H7 (cell line): ENCODE measurements around the gene APOBR. TPM values are rescaled to one million over a fixed set of nuclear protein-coding genes. Genes with fewer than 3 reads are reported as not detected.

ENCODE experiments used
- DNase-seq: peaks from one replicate; pipeline ENCODE4 v3.0.0; 2012
- H3K27me3 ChIP-seq: 2 replicates; pipeline ENCODE4 v1.6.0; 2011; ENCODE audit warnings: mild to moderate bottlenecking, low read length; ENCODE audit not compliant: control insufficient read depth, insufficient read depth
- H3K36me3 ChIP-seq: replicated peaks from 2 replicates; pipeline ENCODE4 v1.5.1; 2011; ENCODE audit warnings: low read length; ENCODE audit not compliant: control insufficient read depth, insufficient read depth
- H3K4me3 ChIP-seq: 2 replicates; pipeline ENCODE4 v1.5.1; 2011; ENCODE audit warnings: low read depth, mild to moderate bottlenecking, control low read depth, low read length, moderate library complexity; ENCODE audit not compliant: insufficient read depth
- total RNA-seq: library from RNA; depleted of rRNA; stranded (reverse); fragments of >200 nt; shearing (Covaris generic); gene quantifications from 2 replicates; pipeline ENCODE4 v1.2.3, GENCODE V29; 2014; rRNA removed

APOBR gene
- total RNA-seq, 1 experiment from 2014 or later, result not detected

GRCh38 chr16:28546626-28547025, 52.2 kb downstream of the APOBR start:
- no peaks in the 10 kb centered on the region for H3K36me3 ChIP-seq
- H3K27me3 ChIP-seq, result no peaks in the 10 kb centered on the region
- H3K4me3 ChIP-seq, result no peak overlapping the region
- no peak for DNase-seq

- Histone ChIP-seq H3K4me3 (no peak overlapping the region), H3K36me3 (no peaks in the 10 kb centered on the region), H3K27me3 (no peaks in the 10 kb centered on the region)
- DNase-seq, result no peak
These were observed 53.9 kb downstream of the APOBR start for GRCh38 chr16:28548306-28548802.

Other genes with a start within 250 kb of the APOBR start
- gene SBK1, start 202.1 kb upstream of the APOBR start, total RNA-seq, result 23.6 and 26.0 TPM in 2 replicates
- gene NPIPB6, start 131.1 kb upstream of the APOBR start, total RNA-seq, result 0.59 and 0.81 TPM in 2 replicates
- gene EIF3CL, start 90.8 kb upstream of the APOBR start, total RNA-seq, result 136 and 164 TPM in 2 replicates
- not detected in 2 replicates for gene NPIPB7, start 22.3 kb upstream of the APOBR start, total RNA-seq
- gene CLN3, start 2.6 kb upstream of the APOBR start, total RNA-seq, result 11.8 and 23.0 TPM in 2 replicates
- gene IL27, start 12.2 kb downstream of the APOBR start, total RNA-seq, result not detected in 2 replicates
- gene NUPR1, start 44.3 kb downstream of the APOBR start, total RNA-seq, result not detected in 2 replicates
- gene SGF29, start 59.3 kb downstream of the APOBR start, total RNA-seq, result 21.8 and 22.7 TPM in 2 replicates
- gene SULT1A2, start 102.4 kb downstream of the APOBR start, total RNA-seq, result 1.7 and 2.0 TPM in 2 replicates
- gene SULT1A1, start 115.4 kb downstream of the APOBR start, total RNA-seq, result 27.0 and 28.7 TPM in 2 replicates
- gene NPIPB8, start 143.4 kb downstream of the APOBR start, total RNA-seq, result 0.31 TPM in 1 of 2 replicates, not detected in the other
- 213 and 222 TPM in 2 replicates for gene EIF3C, start 216.8 kb downstream of the APOBR start, total RNA-seq